Right lung (tissue), 5 donors: ENCODE data around the gene RTP1. TPM values are rescaled to one million over a fixed set of nuclear protein-coding genes. Genes with fewer than 3 reads are reported as not detected.
"Not testable (repeated sequence)": the region's sequence is repeated elsewhere in the genome, so short reads cannot be mapped to it uniquely, and the experiment has no call there.

ENCODE experiments used
- DNase-seq, 2 donors: peaks; one replicate each; pipeline ENCODE4 v3.0.0-alpha.2; 2013
- polyA plus RNA-seq, 5 donors: library from polyadenylated mRNA; unstranded; fragments of 120-200 nt; gene quantifications; one replicate each; pipeline versions ENCODE4 v1.2.1 to v1.2.3, GENCODE V29; 2013; ENCODE audit warnings: inconsistent platforms in 1 of 5, low replicate concordance in 1 of 5; ENCODE audit not compliant: insufficient read length in 5 of 5, insufficient read depth in 1 of 5

RTP1 gene
- polyA plus RNA-seq, 5 donors = not detected

DNA sequence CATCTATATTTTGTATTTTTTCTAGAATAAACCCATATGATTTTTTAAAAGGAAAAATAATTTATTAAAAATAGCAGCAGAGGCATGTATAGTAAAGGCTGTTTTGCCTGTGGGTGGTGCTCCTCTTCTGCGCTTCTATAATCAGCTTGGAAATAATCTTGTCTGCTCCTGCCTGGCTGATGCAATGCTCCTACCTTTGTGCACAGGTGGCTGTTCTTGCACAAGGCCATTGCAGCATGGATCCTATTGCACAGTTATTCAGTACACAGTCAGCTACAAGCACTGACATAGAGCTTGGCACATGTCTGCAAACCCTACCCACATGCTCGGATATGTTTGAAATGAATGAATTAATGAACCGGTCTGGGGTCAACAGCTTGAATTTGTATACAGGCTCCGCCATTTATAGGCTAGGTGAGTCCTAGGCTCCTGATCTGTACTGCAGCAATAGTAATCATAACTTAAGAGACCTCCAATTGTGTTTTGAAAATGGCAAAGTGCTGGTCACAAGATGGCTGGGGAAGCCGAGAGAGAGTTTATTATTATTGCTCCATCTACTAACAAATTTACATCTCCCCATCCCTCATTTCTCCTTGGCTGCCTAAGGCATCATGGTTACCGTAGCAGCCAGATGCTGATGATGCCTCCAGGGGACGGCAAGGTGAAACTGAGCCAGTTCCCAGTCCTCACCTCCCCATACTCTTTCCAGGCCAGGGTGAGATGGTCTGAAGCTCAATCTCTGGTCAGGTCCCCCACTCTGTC is 532 bp upstream of the RTP1 start:
- no peak for DNase-seq

DNA sequence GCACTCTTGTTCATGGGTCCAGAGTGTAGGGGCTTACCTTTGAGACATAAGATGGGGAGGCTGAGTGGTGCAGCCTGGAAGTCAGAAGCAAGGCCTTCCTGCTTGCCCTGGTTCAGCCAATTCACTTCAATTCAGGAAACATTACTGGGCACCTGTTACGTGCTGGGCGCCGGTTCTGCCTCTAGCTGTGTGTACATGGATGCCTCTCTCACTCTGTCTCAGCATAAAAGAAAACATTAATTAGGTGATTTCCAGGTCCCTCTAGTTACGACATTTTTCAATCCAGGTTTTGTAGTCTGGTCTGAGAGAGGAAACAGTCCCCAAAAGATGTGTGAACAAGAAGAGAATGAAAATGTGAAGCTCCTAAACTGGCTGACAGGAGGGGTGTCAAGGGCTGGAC is 1.2 kb downstream of the RTP1 start:
- no peak for DNase-seq

DNA sequence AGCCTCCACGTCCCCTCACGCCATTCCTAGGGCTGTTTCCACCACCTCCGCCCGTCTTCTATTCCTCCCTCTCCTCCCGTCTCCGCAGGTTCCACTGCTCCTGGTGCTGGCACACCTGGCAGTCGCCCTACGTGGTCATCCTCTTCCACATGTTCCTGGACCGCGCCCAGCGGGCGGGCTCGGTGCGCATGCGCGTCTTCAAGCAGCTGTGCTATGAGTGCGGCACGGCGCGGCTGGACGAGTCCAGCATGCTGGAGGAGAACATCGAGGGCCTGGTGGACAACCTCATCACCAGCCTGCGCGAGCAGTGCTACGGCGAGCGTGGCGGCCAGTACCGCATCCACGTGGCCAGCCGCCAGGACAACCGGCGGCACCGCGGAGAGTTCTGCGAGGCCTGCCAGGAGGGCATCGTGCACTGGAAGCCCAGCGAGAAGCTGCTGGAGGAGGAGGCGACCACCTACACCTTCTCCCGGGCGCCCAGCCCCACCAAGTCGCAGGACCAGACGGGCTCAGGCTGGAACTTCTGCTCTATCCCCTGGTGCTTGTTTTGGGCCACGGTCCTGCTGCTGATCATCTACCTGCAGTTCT is 2.3 kb downstream of the RTP1 start:
- DNase-seq = not testable (repeated sequence)

DNA sequence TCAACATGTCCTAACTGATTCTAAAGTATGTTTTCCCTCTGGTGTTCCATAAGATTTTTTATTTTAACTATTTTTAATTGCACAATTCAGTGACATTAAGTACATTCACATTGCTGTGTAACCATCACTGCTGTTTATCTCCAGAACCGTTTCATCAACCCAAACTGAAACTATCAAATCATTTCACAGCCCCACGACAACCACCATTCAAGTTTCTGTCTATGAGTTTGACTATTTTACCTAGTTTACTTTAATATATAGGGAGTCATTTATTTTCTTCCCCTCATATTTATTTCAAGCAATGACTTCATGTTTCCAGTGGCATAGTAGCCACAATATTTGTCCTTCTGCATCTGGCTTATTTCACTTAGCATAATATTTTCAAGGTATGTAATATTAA is 8.4 kb downstream of the RTP1 start:
- DNase-seq = no peak

DNA sequence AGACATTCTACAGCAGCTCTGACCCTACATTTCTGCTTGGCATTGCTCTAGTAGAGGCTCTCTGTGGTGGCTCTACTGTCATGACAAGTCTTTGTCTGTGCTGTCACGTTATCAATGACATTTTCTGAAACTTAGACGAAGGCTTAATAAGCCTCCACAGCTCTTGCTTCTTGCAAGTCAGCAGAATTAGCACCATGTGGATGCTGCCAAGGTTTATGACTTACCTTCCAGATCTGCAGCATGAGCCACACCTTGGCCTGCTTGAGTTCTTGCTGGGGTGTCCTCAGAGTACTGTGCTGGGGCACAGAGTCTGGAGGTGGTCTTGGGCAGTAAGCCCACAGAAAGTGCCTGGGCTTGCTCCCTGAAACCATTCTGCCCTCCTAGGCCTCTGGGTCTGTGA is 9.8 kb downstream of the RTP1 start:
- DNase-seq = no peak

DNA sequence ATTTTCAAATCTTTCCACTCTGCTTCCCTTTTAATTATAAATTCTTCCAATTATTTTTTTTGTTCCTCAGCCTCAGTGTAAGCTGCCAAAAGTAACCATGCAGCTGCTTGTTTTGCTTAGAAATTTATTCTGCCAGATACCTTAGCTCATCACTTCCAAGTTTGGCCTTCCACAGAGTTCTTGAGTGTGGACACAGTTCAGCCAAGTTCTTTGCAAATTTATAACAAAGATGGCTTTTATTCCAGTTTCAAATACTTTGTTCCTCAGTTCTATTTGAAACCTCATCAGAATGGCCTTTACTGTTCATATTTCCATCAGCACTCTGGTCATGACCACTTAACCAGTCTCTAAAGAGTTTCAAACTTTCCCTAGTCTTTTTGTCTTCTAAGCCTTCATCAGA is 10.3 kb downstream of the RTP1 start:
- DNase-seq = no peak

DNA sequence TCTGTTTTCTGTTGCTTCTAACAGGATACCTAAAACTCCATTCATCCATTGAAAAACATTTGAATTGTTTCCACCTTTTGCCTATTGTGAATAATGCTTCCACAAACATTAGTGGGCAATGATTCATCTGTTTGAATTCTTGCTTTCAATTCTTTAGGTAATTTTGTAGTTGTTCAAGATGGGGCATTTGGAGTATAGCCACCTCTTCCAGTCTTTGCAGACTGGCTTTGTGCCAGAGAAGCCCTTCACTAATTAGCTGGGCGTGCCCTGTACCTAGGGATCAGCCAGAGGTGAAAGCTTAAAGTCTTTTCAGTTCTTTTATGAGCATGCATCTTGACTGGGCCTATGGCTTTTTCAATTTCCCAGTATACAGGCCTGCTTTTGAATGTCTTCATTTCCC is 10.9 kb downstream of the RTP1 start:
- DNase-seq = no peak

DNA sequence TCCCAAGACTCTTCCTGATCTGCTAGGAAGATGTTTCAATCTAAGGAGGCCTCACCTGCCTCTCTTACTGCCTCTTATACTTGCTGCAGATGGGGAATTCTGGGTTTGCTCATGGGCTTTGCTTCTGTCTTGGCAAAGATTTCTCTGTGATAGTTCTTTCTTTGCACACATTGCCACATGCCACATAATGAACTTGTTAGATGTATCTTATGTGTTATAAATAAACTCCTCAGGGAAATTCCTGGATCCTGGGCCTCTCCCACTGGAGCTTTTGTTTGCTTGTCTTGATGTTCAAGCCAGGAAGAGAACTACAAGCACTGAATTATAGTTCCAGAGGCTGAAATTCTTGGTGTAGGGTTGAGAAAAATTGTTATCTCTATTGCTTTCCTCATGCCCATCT is 12.2 kb downstream of the RTP1 start:
- no peak for DNase-seq

DNA sequence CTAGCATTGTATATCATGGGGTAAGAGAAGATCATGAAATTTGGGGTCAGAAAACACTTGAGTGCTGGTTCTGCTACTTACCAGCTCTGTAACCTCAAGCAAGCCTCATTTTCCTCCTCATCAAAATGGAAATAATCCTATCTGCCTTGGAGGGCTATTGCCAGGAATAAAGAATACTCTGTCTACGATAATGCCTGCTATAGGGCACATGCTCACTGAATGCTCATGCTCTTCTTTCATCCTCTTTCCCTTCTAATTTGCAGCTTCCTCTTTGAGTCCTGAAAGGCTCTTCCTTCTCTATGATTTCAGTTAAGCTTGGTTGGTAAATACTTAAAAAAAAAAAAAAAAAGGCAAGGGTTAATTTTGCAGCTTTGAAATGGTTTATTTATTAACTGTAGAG is 12.8 kb downstream of the RTP1 start:
- no peak for DNase-seq

DNA sequence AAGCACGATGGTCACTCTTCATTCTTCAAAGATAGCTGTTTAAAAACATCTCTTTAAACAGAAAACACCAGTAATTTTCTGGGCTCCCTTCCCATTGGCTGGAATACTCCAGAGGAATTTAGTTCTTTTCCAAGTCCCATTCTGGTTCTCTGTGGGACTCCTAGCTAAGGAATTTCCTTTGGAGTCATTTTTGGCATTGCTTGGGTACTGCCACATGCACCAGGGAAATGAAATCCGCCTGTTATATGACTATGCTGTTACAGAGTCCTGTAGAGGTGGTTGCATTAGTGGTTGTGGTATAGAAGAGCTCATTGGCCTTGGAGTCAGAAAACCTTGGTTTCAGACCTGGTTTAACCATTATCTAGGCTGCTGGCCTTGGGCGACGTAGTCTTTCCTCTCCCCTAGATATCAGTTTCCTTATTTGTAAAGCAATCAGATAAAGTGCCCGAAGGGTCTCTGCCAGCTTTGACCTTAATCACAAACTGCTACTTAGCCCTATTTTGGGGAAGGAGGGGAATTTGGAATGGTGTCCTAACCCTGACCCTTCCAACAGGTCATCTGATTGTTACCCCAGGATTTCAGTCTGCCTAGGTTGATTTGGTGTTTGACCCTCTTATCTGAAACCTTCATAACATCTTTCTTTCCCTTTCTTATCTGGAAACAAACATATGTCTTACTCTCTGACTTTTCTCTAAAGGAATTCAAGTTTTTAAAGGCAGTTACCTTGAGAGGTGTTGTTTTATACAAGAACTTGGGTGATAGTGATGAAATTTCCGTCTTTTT is 13.4 kb downstream of the RTP1 start:
- DNase-seq = peak; percentile 18 to 45

DNA sequence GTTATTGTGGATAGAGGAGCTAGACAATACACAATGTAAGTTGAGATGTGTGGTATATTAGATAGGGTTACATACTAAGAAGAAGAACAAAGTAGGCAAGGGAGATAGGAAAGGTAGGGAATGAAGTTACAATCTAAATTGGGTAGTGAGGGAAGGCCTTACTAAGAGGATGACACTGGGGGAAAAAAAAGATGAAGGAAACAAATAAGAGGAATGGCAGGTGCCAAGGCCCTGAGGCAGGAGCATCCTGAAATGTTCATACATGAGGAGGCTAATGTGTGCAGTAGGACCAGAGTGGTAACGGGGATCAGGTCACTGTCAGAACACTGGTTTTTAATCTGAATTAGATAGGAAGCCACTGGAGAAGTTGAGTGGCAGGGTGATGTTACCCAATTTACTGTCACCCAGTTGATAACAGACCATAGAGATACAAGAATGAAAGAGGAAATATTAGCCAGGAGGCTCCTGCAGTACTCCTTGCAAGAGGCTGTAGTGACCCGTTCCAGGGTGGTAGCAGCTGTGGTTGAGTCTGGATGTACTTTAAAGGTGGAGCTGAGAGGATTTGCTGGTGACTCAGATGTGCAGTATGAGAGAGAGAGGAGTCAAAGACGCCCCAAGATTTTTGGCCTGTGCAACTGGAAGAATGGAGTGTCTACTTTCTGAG is 14.4 kb downstream of the RTP1 start:
- no peak for DNase-seq

DNA sequence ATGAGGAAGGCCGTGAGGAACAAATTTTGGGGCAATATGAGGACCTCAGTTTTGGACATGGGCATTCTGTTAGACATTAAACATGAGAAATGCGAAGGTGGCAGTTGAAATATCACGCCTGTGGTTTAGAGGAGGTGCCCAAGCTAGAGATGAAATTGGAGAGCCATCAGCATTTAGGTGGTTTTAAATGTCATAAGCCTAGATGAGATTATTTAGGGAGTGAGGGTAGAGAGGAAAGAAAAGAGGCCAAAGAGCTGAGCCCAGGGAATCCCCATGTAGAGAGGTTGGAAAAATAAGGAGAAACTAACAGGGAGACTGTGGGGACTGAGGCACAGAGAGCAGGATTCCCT is 14.9 kb downstream of the RTP1 start:
- no peak for DNase-seq

DNA sequence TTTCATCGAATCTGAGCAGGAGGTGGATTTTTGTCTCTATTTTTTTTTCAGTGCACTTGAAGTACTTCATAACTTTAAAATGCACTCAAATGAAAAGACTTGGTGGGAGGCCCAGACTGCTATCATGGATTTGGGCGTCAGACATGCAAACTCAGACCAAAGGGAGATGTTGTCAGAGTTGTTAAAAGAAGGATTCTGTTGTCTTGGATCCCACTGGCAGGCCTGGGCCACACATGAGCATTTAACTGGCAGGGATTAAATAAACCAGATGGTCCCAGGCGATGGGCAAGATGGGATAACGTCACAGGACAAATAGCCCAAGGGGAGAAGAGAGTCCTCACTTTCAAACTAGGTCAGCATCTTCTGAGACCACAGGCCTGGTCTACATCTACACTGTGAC is 15.4 kb downstream of the RTP1 start:
- peak; percentile 3 to 20 for DNase-seq

DNA sequence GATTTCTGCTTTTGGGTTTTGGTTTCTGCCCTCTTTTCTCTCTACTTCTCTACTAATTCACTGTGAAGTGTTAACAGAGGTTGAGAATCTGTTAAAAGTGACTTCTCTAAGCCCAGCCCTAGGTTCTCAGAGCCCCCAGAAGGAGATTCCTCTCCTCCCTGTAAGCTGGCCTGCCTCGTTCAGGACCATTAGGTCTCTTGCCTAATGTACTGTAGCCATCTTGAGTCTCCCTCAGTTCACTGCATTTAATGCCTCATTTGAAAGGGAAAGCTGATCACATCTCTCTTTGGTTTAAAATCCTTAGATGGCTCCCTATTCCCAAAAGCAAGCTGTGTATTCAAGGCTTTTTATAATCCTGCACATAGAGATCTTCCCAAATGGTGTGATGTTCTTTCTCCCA is 16.3 kb downstream of the RTP1 start:
- no peak for DNase-seq

DNA sequence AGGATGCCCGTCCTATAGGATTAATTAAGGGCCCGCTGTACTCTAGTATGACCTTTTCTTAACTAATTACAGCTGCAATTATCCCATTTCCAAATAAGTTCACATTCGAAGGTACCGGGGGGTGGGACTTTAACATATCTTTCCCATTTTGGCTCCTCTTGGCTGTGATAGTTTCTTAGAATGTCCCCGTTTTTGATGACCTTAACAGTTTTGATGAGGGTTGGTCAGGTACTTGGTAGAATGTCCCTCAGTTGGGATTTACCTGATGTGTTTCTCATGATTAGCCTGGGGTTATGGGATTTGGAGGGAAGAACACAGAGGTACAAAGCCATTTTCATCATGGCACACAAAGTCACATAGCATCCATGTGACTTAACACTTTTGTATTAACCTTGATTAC is 18.2 kb downstream of the RTP1 start:
- DNase-seq = no peak

DNA sequence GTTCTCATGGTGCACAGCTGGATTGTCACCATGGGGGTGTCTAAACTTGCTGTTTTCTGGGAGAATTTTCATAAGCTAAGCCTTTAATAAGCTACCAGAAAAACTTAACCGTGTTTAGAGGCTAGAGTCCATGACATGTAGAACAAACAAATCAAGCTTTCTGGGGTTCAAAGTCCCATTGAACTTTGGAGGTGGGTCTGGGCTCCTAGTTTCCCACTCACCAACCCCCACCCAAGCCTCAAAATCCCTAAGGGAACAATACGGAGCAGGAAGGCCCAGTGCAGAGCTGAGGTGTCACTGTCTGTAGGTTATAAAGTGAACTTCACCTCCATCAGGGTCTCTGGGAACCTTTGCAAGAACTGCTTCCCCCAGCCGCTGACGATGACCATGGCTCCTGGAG is 25.5 kb downstream of the RTP1 start:
- DNase-seq = no peak

DNA sequence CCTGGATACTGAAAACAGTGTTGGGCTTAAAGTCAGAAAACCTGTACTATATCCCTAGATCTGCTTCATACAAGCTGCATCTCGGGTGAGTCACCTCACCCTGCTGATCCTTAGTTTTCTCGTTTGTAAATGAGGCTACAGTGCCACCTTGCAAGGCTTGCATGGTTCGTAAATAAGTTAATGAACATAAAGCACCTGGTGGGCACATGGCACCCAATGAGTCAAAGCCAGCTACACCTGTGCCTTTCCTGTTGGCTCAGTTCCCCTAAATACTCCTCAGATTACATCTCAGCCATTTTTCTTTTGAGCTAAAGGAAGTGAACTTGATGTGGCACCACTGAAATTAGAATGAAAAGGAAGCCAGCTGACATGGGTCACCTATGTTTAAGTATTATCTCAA is 26.5 kb downstream of the RTP1 start:
- DNase-seq = no peak

DNA sequence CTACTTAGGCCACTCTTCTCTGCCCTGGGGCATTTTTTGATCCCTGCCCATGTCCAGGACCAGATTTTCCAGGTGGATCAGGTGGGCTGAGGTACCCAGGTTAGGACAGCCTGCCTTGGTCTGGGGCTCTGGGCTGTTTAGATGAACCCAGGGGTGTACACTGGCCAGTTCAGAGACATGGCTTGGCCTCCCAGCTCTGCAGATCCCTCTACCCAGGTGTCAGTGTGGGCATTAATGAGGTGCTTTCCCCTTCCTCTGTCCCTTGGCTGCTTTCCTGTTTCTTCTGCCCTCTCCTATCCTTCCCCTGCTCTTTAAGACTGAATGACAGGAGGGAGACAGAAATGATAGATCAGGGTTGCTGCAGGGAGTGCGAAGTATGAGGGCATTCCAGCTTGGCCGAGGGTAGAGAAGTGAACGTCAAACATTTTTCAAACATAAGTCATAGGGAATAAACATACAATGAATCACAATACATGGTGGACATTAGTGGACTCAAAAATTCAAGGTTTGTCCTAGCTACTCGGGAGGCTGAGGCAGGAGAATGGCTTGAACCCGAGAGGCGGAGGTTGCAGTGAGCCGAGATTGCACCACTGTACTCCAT is 30.5 kb downstream of the RTP1 start:
- DNase-seq = no peak

DNA sequence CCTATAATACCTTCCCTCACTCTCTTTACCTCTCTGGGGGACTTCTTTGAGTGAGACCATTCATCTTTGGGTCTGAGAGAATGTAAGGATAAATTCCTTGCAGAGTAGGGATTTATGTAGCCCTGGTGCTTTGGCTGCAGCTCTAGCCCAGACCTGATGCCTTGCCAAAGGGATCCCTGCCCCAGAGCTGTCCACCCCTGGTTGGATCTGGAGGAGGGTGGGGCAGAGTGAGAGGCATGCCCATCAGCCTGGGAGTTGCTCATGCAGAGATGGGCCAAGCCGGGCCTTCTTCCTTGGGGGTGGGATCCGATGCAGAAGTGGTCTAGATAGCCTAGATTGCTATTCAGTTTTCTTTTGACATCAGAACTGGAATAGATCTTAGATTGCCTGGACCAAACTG is 31.5 kb downstream of the RTP1 start:
- DNase-seq = no peak

DNA sequence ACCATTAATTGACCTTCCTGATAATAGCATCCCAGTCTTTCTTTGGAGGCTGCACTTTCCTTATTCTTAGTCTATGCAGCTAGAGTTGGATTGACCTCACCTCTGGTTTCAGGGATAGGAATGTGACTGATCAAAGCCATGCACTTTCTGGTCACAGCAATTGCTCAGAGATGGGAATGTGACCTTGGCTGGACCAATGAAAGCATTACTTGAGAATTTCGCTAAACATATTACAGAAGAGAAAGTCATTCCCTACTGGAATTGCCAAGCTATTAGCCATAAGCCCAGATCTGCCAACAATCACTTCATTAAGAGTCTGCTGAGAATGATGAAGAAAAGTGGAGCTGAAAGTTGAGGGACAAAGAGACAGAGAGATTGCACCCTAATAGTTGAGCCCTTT is 32.7 kb downstream of the RTP1 start:
- no peak for DNase-seq

DNA sequence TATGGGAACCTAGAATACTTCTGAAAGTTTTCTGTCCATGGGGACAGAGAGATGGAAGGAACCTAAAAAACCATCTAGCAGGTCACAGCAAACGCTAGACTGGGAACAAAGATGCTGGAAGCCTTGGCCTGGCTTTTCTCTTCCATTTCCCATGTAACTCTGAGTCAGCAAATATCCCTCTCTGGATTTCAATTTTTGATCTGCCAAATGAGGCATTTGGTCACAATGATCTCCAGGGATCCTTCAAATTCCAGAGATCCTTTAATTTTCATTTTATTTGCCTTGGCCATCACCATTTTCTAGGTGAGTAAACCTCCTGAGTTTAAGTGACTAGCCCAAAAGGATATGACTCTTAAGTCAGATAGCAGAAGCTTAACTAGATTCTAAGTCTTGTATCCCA is 39.7 kb downstream of the RTP1 start:
- no peak for DNase-seq

DNA sequence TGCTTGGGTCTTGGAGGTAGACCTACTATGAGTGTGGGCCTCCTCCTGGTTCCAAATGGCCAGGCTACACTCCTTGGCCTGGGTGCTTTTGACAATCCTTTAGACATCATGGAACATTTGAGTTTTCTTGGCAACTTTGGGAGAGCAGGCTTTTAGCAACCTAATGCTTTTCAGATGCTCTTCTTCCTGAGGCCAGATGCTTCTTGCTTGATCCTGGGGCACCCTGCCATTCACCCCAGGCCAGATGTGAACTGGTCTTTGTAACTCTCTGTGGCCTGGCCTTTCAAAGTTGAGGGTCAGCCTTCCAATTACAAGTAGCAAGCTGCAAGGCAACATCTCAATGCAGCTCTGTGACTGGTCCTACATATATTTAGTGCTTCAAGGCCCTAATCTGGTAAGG is 40.5 kb downstream of the RTP1 start:
- DNase-seq = no peak
